K562 (cell line): ENCODE measurements around the gene HOXB5. TPM values are rescaled to one million over a fixed set of nuclear protein-coding genes. Genes with fewer than 3 reads are reported as not detected.
A peak's percentile ranks its signal among the peaks of the same experiment; 100 is the strongest.

Experiments
- COPS2 ChIP-seq: fragments of 450-650 bp; conservative IDR thresholded peaks from 2 replicates; pipeline ENCODE4 v1.6.1; 2016; ENCODE audit warnings: mild to moderate bottlenecking, moderate library complexity
- GABPB1 ChIP-seq: sonication (generic); formaldehyde crosslinking; IDR thresholded peaks from 2 replicates; pipeline ENCODE4 v1.8.0; 2022; ENCODE audit warnings: mild to moderate bottlenecking, missing genetic modification reagents
- HINFP ChIP-seq: fragments of 450-650 bp; conservative IDR thresholded peaks from 2 replicates; pipeline ENCODE4 v1.6.1; 2016; ENCODE audit warnings: missing genetic modification characterization, low read depth, mild to moderate bottlenecking, control low read depth, missing compliant biosample characterization
- HIVEP1 ChIP-seq: fragments of 250-450 bp; sonication (Bioruptor Pico); IDR thresholded peaks from 2 replicates; pipeline ENCODE4 v1.4.0; 2020; ENCODE audit warnings: mild to moderate bottlenecking
- L3MBTL2 ChIP-seq: fragments of 450-650 bp; IDR thresholded peaks from 2 replicates; pipeline ENCODE4 v1.6.1; 2016; ENCODE audit warnings: mild to moderate bottlenecking, moderate library complexity
- NFATC3 ChIP-seq: fragments of 450-650 bp; IDR thresholded peaks from 2 replicates; pipeline ENCODE4 v1.6.1; 2017; ENCODE audit warnings: mild to moderate bottlenecking
- NFIC ChIP-seq: fragments of 450-650 bp; IDR thresholded peaks from 2 replicates; pipeline ENCODE4 v1.6.1; 2017; ENCODE audit warnings: mild to moderate bottlenecking, inconsistent platforms
- NR4A1 ChIP-seq, 2 experiments: fragments of 250-450 bp in 1 of 2; fragments of 450-650 bp in 1 of 2; sonication (Bioruptor Pico) in 1 of 2; IDR thresholded peaks; 2 replicates each; pipeline versions ENCODE4 v1.4.0 to v1.6.1; 2016 to 2020; ENCODE audit warnings: mild to moderate bottlenecking in 2 of 2, missing compliant biosample characterization in 1 of 2, missing genetic modification characterization in 1 of 2, moderate library complexity in 1 of 2
- RB1 ChIP-seq: fragments of 450-650 bp; IDR thresholded peaks from 2 replicates; pipeline ENCODE4 v1.6.1; 2017; ENCODE audit warnings: low read depth, mild to moderate bottlenecking
- SRSF1 ChIP-seq: fragments of 200-400 bp; formaldehyde crosslinking; IDR thresholded peaks from 2 replicates; pipeline ENCODE4 v1.6.1; 2017; ENCODE audit warnings: mild to moderate bottlenecking, low read depth, low read length, moderate library complexity
- TSC22D4 ChIP-seq: fragments of 450-650 bp; IDR thresholded peaks from 2 replicates; pipeline ENCODE4 v1.6.1; 2016; ENCODE audit warnings: missing genetic modification characterization, missing biosample characterization, control low read depth
- ZBTB17 ChIP-seq: fragments of 450-650 bp; formaldehyde crosslinking; IDR thresholded peaks from 2 replicates; pipeline ENCODE4 v1.4.0; 2020; ENCODE audit warnings: mild to moderate bottlenecking
- ZBTB5 ChIP-seq: fragments of 450-650 bp; IDR thresholded peaks from 2 replicates; pipeline ENCODE4 v1.6.1; 2017; ENCODE audit warnings: antibody characterized with exemption
- ZNF12 ChIP-seq: sonication (generic); formaldehyde crosslinking; IDR thresholded peaks from 2 replicates; pipeline ENCODE4 v1.4.0; 2020; ENCODE audit warnings: mild to moderate bottlenecking, missing genetic modification reagents
- ZNF239 ChIP-seq: fragments of 250-450 bp; sonication (Bioruptor Pico); IDR thresholded peaks from 2 replicates; pipeline ENCODE4 v1.4.0; 2020; ENCODE audit warnings: mild to moderate bottlenecking
- ZNF655 ChIP-seq: fragments of 250-450 bp; sonication (Bioruptor Pico); IDR thresholded peaks from 2 replicates; pipeline ENCODE4 v1.5.0; 2021
- polyA plus RNA-seq, 8 experiments: library from polyadenylated mRNA; depleted of rRNA in 4 of 8; stranded (reverse) in 5 of 8; unstranded in 3 of 8; fragments of >200 nt; fragmentation: Nextera tagmentation in 2 of 8; fragmentation: Illumina TruSeq in 1 of 8; extraction: Ambion mirVana in 2 of 8; extraction: Trizol in 1 of 8; gene quantifications; 2 replicates each; pipeline versions ENCODE4 v1.2.1 to v1.2.3, GENCODE V29; 2011 to 2014; ENCODE audit warnings: inconsistent platforms in 1 of 8, missing spikeins in 1 of 8
- total RNA-seq, 7 experiments: library from RNA; depleted of rRNA in 6 of 7; stranded (reverse); fragments of >200 nt in 6 of 7; fragmentation: Illumina TruSeq in 2 of 7; extraction: Trizol in 2 of 7; gene quantifications; 2 replicates each; pipeline versions ENCODE4 v1.2.1 to v1.2.3, GENCODE V29; 2011 to 2021; ENCODE audit warnings: low replicate concordance in 1 of 7
- TF ChIP-seq, protein P1 (sequence below): fragments of 450-650 bp; IDR thresholded peaks from 2 replicates; pipeline ENCODE4 v1.6.1; 2017; ENCODE audit warnings: antibody characterized with exemption, mild to moderate bottlenecking
- TF ChIP-seq, protein P2 (sequence below): sonication (generic); formaldehyde crosslinking; IDR thresholded peaks from 2 replicates; pipeline ENCODE4 v1.8.1; 2022; ENCODE audit warnings: missing genetic modification reagents

Gene HOXB5
- total and polyA plus RNA-seq, 9 of the 15 experiments (the other 6 are each of a cell fraction or from before 2014, with no cell fraction given) = 0.24 to 2.7 (median 0.65) TPM

DNA sequence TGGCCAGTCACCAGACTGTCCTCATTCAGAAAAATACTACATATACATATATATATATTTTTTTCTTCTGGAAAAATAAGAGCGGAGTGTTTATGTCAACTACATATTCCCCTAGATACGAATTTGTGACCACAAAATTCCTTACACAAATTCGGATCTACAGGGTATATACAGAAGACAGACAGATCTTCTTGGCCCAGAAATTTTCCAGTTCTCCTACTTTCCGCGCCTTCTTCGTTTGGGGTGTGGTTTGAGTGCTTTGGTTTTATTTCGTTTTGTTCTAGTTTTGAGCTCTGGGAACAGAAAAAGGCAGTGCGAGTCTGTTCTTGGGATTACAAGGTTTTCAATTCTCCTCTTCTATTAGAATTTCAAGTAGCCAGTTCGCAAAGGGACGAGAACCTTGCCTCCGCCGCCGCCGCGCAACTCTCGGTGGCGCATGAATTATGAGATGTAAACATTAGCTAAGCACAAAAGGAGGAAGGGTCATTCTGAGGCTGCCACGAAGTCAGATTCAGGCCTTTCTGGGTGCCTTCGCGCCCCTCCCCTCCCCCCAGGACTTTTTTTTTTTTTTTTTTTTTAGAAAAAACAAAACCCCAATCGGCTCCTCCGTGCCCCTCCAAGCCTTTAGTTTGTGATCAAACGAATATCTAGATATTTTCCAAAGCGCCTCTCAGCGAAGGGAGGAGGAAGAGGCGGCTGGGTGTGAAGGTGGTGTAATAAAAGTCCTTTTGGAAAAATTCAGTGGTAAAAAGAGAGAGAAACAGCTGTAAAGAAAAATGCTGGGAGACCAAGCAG lies 13.6 kb downstream of the HOXB5 start (continued):
- TF ChIP-seq L3MBTL2 = peak; percentile 68; the same call in 1 of the 2 replicates
- TF ChIP-seq ZNF239 (CRISPR knock-in tag) = 0 out of 2 replicates have a peak, but pooled peaks have one; percentile 28
- TF ChIP-seq HINFP (tag) = no peak
- no peak for TF ChIP-seq ZNF655 (CRISPR knock-in tag)
- TF ChIP-seq, protein P1, sequence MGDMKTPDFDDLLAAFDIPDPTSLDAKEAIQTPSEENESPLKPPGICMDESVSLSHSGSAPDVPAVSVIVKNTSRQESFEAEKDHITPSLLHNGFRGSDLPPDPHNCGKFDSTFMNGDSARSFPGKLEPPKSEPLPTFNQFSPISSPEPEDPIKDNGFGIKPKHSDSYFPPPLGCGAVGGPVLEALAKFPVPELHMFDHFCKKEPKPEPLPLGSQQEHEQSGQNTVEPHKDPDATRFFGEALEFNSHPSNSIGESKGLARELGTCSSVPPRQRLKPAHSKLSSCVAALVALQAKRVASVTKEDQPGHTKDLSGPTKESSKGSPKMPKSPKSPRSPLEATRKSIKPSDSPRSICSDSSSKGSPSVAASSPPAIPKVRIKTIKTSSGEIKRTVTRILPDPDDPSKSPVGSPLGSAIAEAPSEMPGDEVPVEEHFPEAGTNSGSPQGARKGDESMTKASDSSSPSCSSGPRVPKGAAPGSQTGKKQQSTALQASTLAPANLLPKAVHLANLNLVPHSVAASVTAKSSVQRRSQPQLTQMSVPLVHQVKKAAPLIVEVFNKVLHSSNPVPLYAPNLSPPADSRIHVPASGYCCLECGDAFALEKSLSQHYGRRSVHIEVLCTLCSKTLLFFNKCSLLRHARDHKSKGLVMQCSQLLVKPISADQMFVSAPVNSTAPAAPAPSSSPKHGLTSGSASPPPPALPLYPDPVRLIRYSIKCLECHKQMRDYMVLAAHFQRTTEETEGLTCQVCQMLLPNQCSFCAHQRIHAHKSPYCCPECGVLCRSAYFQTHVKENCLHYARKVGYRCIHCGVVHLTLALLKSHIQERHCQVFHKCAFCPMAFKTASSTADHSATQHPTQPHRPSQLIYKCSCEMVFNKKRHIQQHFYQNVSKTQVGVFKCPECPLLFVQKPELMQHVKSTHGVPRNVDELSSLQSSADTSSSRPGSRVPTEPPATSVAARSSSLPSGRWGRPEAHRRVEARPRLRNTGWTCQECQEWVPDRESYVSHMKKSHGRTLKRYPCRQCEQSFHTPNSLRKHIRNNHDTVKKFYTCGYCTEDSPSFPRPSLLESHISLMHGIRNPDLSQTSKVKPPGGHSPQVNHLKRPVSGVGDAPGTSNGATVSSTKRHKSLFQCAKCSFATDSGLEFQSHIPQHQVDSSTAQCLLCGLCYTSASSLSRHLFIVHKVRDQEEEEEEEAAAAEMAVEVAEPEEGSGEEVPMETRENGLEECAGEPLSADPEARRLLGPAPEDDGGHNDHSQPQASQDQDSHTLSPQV = peak; percentile 28
- TF ChIP-seq NFATC3 = no peak
- TF ChIP-seq RB1 = no peak
- TF ChIP-seq NFIC = no peak
- TF ChIP-seq GABPB1 (CRISPR knock-in tag) = no peak
- no peak for TF ChIP-seq ZBTB5
- no peak for TF ChIP-seq TSC22D4 (tag)
- TF ChIP-seq COPS2 = no peak
- no peak for TF ChIP-seq ZNF12 (CRISPR knock-in tag)
- TF ChIP-seq, protein P2, sequence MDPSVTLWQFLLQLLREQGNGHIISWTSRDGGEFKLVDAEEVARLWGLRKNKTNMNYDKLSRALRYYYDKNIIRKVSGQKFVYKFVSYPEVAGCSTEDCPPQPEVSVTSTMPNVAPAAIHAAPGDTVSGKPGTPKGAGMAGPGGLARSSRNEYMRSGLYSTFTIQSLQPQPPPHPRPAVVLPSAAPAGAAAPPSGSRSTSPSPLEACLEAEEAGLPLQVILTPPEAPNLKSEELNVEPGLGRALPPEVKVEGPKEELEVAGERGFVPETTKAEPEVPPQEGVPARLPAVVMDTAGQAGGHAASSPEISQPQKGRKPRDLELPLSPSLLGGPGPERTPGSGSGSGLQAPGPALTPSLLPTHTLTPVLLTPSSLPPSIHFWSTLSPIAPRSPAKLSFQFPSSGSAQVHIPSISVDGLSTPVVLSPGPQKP (CRISPR knock-in tag) = no peak
- no peak for TF ChIP-seq NR4A1 (CRISPR knock-in tag; IDR thresholded peaks at IDR 0.05)
- no peak for TF ChIP-seq NR4A1 (tag; IDR thresholded peaks at IDR 0.05)
- TF ChIP-seq SRSF1 = no peak
- no peak for TF ChIP-seq HIVEP1 (CRISPR knock-in tag)
- 0 out of 2 replicates have a peak, but pooled peaks have one; percentile 29 for TF ChIP-seq ZBTB17 (CRISPR knock-in tag)
